Hepatocyte (in vitro differentiated cells): ENCODE measurements around the gene CDK6. TPM values are rescaled to one million over a fixed set of nuclear protein-coding genes. Genes with fewer than 3 reads are reported as not detected.

Experiments
- DNase-seq: peaks from one replicate; pipeline ENCODE4 v3.0.0-alpha.2; 2016; ENCODE audit warnings: low spot score
- H2AFZ ChIP-seq: fragments of 200-600 bp; sonication (generic); 2 replicates; pipeline ENCODE4 v1.6.0; 2016; ENCODE audit warnings: antibody characterized with exemption, mild to moderate bottlenecking
- H3K27ac ChIP-seq: fragments of 200-600 bp; sonication (generic); 2 replicates; pipeline ENCODE4 v1.5.1; 2016; ENCODE audit warnings: mild to moderate bottlenecking
- H3K27me3 ChIP-seq: fragments of 200-600 bp; sonication (generic); 2 replicates; pipeline ENCODE4 v1.6.1; 2016
- H3K36me3 ChIP-seq: fragments of 200-600 bp; sonication (generic); replicated peaks from 2 replicates; pipeline ENCODE4 v1.5.1; 2016; ENCODE audit warnings: low read depth; ENCODE audit not compliant: insufficient read depth
- H3K4me1 ChIP-seq: fragments of 200-600 bp; sonication (generic); 2 replicates; pipeline ENCODE4 v1.5.1; 2016; ENCODE audit warnings: mild to moderate bottlenecking, moderate library complexity; ENCODE audit not compliant: insufficient read depth
- H3K4me2 ChIP-seq: fragments of 200-600 bp; sonication (generic); 2 replicates; pipeline ENCODE4 v1.6.0; 2016
- H3K4me3 ChIP-seq: fragments of 200-600 bp; sonication (generic); 2 replicates; pipeline ENCODE4 v1.5.1; 2016; ENCODE audit warnings: mild to moderate bottlenecking
- H3K79me2 ChIP-seq: fragments of 200-600 bp; sonication (generic); 2 replicates; pipeline ENCODE4 v1.6.0; 2017; ENCODE audit warnings: mild to moderate bottlenecking
- H3K9me2 ChIP-seq: fragments of 200-600 bp; sonication (generic); replicated peaks from 2 replicates; pipeline ENCODE4 v1.6.0; 2017; ENCODE audit warnings: mild to moderate bottlenecking; ENCODE audit not compliant: insufficient read depth
- H3K9me3 ChIP-seq: fragments of 200-600 bp; sonication (generic); 2 replicates; pipeline ENCODE4 v1.5.1; 2016; ENCODE audit warnings: low read depth, mild to moderate bottlenecking
- H4K20me1 ChIP-seq: fragments of 200-600 bp; sonication (generic); 2 replicates; pipeline ENCODE4 v1.6.0; 2016; ENCODE audit warnings: mild to moderate bottlenecking; ENCODE audit not compliant: insufficient read depth, poor library complexity, severe bottlenecking
- CTCF ChIP-seq: fragments of 200-600 bp; sonication (generic); IDR thresholded peaks from 2 replicates; pipeline ENCODE4 v1.5.1; 2016; ENCODE audit warnings: antibody characterized with exemption, mild to moderate bottlenecking; ENCODE audit not compliant: poor library complexity
- EZH2 ChIP-seq: fragments of 200-600 bp; sonication (generic); IDR thresholded peaks from 2 replicates; pipeline ENCODE4 v1.6.1; 2016; ENCODE audit warnings: antibody characterized with exemption, mild to moderate bottlenecking, borderline replicate concordance
- EZH2phosphoT487 ChIP-seq: fragments of 200-600 bp; sonication (generic); IDR thresholded peaks from one replicate; pipeline ENCODE4 v1.6.1; 2018; ENCODE audit warnings: antibody characterized with exemption, mild to moderate bottlenecking, low read depth, moderate library complexity; ENCODE audit not compliant: unreplicated experiment, severe bottlenecking
- WGBS: methylation state at CpG from one replicate; pipeline ENCODE4 v1.1.6; 2016; ENCODE audit warnings: low lambda C conversion rate; ENCODE audit errors: missing lambda C conversion rate; 5-methylcytosine and 5-hydroxymethylcytosine counted together
- polyA plus RNA-seq: library from polyadenylated mRNA; unstranded; fragments of >200 nt; fragmentation: Nextera tagmentation; extraction: Ambion mirVana; gene quantifications from 2 replicates; pipeline ENCODE4 v1.2.1, GENCODE V29; 2016
- total RNA-seq: library from RNA; depleted of rRNA; stranded (reverse); fragments of >200 nt; gene quantifications from 2 replicates; pipeline ENCODE4 v1.2.3, GENCODE V29; 2014

The CDK6 gene
- total and polyA plus RNA-seq, 2 experiments from 2014 or later = 18.7 to 64.5 TPM

GRCh38 chr7:92782236-92782635 is 54.1 kb downstream of the CDK6 start:
- H3K27me3 ChIP-seq = no peaks in the 10 kb centered on the region
- H3K4me3 ChIP-seq = no peak overlapping the region
- no peaks in the 10 kb centered on the region for H4K20me1 ChIP-seq
- DNase-seq = no peak
- no peaks in the 10 kb centered on the region for H3K9me2 ChIP-seq
- H3K9me3 ChIP-seq = no peaks in the 10 kb centered on the region
- H3K27ac ChIP-seq = no peak overlapping the region
- H3K4me1 ChIP-seq = peaks cover 19% of the 10 kb centered on the region
- whole genome bisulfite sequencing = 52% methylated on average over 1 of the region's 1 CpG
- H2AFZ ChIP-seq = no peak overlapping the region
- no peak overlapping the region for H3K4me2 ChIP-seq
- no peak for TF ChIP-seq CTCF
- no peak for TF ChIP-seq EZH2
- TF ChIP-seq EZH2phosphoT487 = no peak
- peaks cover 97% of the 10 kb centered on the region for H3K79me2 ChIP-seq
- H3K36me3 ChIP-seq = no peaks in the 10 kb centered on the region

GRCh38 chr7:92781117-92781720 is 55.2 kb downstream of the CDK6 start:
- Histone ChIP-seq H3K27me3 (no peaks in the 10 kb centered on the region), H3K36me3 (no peaks in the 10 kb centered on the region), H3K9me3 (no peaks in the 10 kb centered on the region), H3K79me2 (peaks cover 93% of the 10 kb centered on the region), H3K4me3 (no peak overlapping the region), H2AFZ (no peak overlapping the region), H4K20me1 (no peaks in the 10 kb centered on the region), H3K27ac (no peak overlapping the region), H3K9me2 (no peaks in the 10 kb centered on the region), H3K4me2 (no peak overlapping the region), H3K4me1 (peaks cover 15% of the 10 kb centered on the region)
- 82% methylated on average over 3 of the region's 3 CpGs for WGBS
- DNase-seq = no peak
- TF ChIP-seq CTCF (no peak), EZH2 (no peak), EZH2phosphoT487 (no peak)

GRCh38 chr7:92778972-92779371 is 57.4 kb downstream of the CDK6 start:
- no peaks in the 10 kb centered on the region for H4K20me1 ChIP-seq

More at GRCh38 chr7:92778972-92779371, 57.4 kb downstream of the CDK6 start:
- H3K27me3 ChIP-seq = no peaks in the 10 kb centered on the region
- H2AFZ ChIP-seq = no peak overlapping the region
- no peak overlapping the region for H3K27ac ChIP-seq
- TF ChIP-seq EZH2phosphoT487 = no peak
- TF ChIP-seq EZH2 = no peak
- TF ChIP-seq CTCF = no peak
- no peaks in the 10 kb centered on the region for H3K9me2 ChIP-seq
- DNase-seq = no peak
- 84% methylated on average over 5 of the region's 5 CpGs for WGBS
- no peak overlapping the region for H3K4me3 ChIP-seq
- H3K4me2 ChIP-seq = no peak overlapping the region
- peaks cover 91% of the 10 kb centered on the region for H3K79me2 ChIP-seq
- peaks cover 12% of the 10 kb centered on the region for H3K4me1 ChIP-seq
- no peaks in the 10 kb centered on the region for H3K9me3 ChIP-seq
- H3K36me3 ChIP-seq = no peaks in the 10 kb centered on the region
